HL-60 (cell line): ENCODE results near the gene SOX6.

Source experiments
- CTCF ChIP-seq: IDR thresholded peaks from one replicate; pipeline ENCODE4 v1.5.1; 2011; ENCODE audit warnings: low read length, control low read depth, inconsistent platforms; ENCODE audit not compliant: insufficient read depth
- POLR2AphosphoS5 ChIP-seq: IDR thresholded peaks from 2 replicates; pipeline ENCODE4 v1.6.1; 2012; ENCODE audit warnings: low read depth

GRCh38 chr11:16367252-16367651 is 10.9 kb upstream of the SOX6 start:
- TF ChIP-seq CTCF (no peak), POLR2AphosphoS5 (no peak)
